Activated T-helper 1 cell treated with anti-CD3 and anti-CD28 coated beads, Interleukin-12 subunit alpha, Interleukin-12 subunit beta, Interleukin-2, Interleukin-4 antibody, amounts not matched to agents 30 ng/mL and 10 ng/mL and 1 ng/mL, durations not matched to agents 14 hours and 24 hours and 36 hours (primary cell): Measurements from ENCODE around the gene CCDC69. TPM values are rescaled to one million over a fixed set of nuclear protein-coding genes. Genes with fewer than 3 reads are reported as not detected.

Experiments used
- DNase-seq: peaks from one replicate; pipeline ENCODE4 v3.0.0; 2021; ENCODE audit warnings: low spot score
- H3K27ac Mint-ChIP-seq: one replicate; pipeline ENCODE4 v1.8.0; 2021; ENCODE audit warnings: mild to moderate bottlenecking, mixed read lengths
- H3K27me3 Mint-ChIP-seq: one replicate; pipeline ENCODE4 v1.8.0; 2022; ENCODE audit warnings: mild to moderate bottlenecking, moderate library complexity, mixed read lengths; ENCODE audit not compliant: insufficient read depth
- H3K36me3 Mint-ChIP-seq: one replicate; pipeline ENCODE4 v1.8.0; 2021; ENCODE audit warnings: low read depth, mixed read lengths
- H3K4me1 Mint-ChIP-seq: one replicate; pipeline ENCODE4 v1.8.0; 2021; ENCODE audit warnings: low read depth, mixed read lengths
- H3K4me3 Mint-ChIP-seq: one replicate; pipeline ENCODE4 v1.8.0; 2021; ENCODE audit warnings: mild to moderate bottlenecking, moderate library complexity, mixed read lengths
- H3K9me3 Mint-ChIP-seq: one replicate; pipeline ENCODE4 v1.8.0; 2021; ENCODE audit warnings: mixed read lengths
- intact Hi-C: fragments of 100-400 bp; cut with micrococcal nuclease; formaldehyde crosslinking; loops from one replicate; pipeline ENCODE4 v1.15.1; 2024
- total RNA-seq: library from RNA; stranded (reverse); gene quantifications from 2 replicates; pipeline ENCODE4 v1.2.3, GENCODE V29; 2022

Gene CCDC69
- total RNA-seq, 1 donor from 2014 or later: 25.4 TPM

GRCh38 chr5:151150471-151151262 is 73.2 kb downstream of the CCDC69 start:
- no peaks in the 10 kb centered on the region for H3K27me3 Mint-ChIP-seq
- peak overlapping the region; percentile 71 for H3K4me3 Mint-ChIP-seq
- peak; percentile 67 for DNase-seq
- no peaks in the 10 kb centered on the region for H3K9me3 Mint-ChIP-seq
- peaks cover 45% of the 10 kb centered on the region for H3K36me3 Mint-ChIP-seq
- peak overlapping the region; percentile 96 for H3K27ac Mint-ChIP-seq
- H3K4me1 Mint-ChIP-seq: peaks cover 95% of the 10 kb centered on the region
- intact Hi-C loops: loop anchor here (1.0 to 5.0 kb wide), 13 partner anchors 9 to 738 kb away; partner anchors contain the start of genes CD74 and G3BP1

DNA sequence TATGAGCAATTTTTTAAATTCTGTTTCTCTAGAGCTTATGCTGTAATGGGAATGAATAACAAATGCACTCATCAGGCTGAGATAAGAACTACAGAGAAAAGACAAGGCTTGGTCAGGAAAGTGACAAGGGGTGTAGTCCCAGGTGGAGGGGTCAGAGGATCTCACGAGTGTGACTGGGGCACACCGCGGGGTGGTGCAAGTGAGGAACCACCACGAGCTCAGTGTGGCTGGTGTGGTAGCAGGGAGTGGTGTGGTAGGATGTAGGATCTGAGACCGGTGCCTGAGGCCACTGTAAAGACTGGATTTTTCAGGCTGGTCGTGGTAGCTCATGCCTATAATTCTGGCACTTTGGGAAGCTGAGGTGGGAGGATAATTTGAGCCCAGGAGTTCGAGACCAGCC is 75.3 kb downstream of the CCDC69 start:
- Mint-ChIP-seq H3K27me3 (no peaks in the 10 kb centered on the region), H3K9me3 (no peaks in the 10 kb centered on the region), H3K27ac (peak overlapping the region; percentile 96), H3K4me1 (peaks cover 92% of the 10 kb centered on the region), H3K36me3 (peaks cover 51% of the 10 kb centered on the region), H3K4me3 (peak overlapping the region; percentile 51)
- no peak for DNase-seq
- intact Hi-C loops: no loop called here

DNA sequence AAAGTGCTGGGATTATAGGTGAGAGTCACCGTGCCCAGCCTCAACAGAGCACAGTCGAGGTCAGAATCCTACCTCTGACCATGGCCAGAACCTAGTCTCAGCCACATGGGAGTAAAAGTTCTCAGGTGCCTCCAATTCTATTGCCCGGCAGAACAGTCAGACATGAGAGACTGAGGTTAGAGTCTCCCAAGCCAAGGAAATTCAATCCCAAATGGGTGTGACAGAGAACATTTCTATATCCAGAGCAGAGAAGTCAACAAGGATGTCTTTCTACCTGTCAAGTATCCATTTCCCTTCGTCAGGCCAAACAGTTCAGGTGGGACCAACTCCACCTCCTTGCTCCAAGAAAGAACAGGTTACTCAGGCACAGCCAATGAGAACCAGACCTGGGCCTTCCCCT is 76.9 kb downstream of the CCDC69 start:
- H3K36me3 Mint-ChIP-seq: peaks cover 52% of the 10 kb centered on the region
- no peaks in the 10 kb centered on the region for H3K27me3 Mint-ChIP-seq
- H3K27ac Mint-ChIP-seq: peak overlapping the region; percentile 54
- H3K4me1 Mint-ChIP-seq: peaks cover 92% of the 10 kb centered on the region
- no peak overlapping the region for H3K4me3 Mint-ChIP-seq
- no peak for DNase-seq
- intact Hi-C loops: no loop called here
- no peaks in the 10 kb centered on the region for H3K9me3 Mint-ChIP-seq

DNA sequence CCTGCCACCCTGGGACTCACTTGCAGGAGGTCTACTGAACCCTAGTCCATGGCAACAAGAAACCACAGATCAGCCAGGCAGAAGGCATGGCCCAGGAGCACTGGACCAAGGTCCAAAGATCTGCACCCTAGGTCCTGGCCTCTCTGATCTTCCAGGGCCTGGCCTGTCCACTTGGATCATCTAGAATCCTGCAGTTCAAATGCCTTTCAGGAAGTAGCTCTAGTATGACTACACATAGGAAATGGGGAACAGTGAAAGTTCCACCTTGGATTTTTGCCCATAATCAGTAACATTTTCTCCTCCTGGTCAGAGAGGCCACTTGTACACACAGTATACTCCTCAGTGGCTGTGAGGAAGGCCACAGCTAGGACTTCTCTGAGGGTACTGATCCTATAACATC is 77.8 kb downstream of the CCDC69 start:
- H3K9me3 Mint-ChIP-seq: no peaks in the 10 kb centered on the region
- peaks cover 58% of the 10 kb centered on the region for H3K36me3 Mint-ChIP-seq
- H3K4me1 Mint-ChIP-seq: peaks cover 92% of the 10 kb centered on the region
- peak overlapping the region; percentile 55 for H3K27ac Mint-ChIP-seq
- no peak for DNase-seq
- H3K27me3 Mint-ChIP-seq: no peaks in the 10 kb centered on the region
- intact Hi-C loops: no loop called here
- H3K4me3 Mint-ChIP-seq: no peak overlapping the region

DNA sequence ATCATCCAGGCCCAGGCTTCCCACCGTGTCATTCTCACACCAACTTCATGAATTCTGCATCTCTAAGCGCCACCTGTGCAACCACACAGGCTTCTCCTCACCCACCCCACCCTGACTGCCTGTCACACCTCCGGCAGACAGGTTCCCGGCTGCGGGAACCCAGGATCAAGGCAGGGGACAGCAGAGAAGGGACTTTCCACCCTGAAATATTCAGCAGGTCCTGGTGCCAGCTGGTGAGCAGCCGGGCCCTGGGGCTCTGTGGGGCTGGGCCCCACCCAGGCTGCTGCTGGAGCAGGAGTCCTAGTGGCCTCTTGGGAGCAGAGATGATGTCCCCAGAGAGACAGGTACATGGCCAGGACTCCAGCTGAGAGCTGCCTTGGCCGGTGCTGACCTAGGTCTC is 79.0 kb downstream of the CCDC69 start:
- DNase-seq: no peak
- Mint-ChIP-seq H3K4me1 (peaks cover 87% of the 10 kb centered on the region), H3K9me3 (no peaks in the 10 kb centered on the region), H3K4me3 (no peak overlapping the region), H3K27me3 (no peaks in the 10 kb centered on the region), H3K27ac (no peak overlapping the region), H3K36me3 (peaks cover 63% of the 10 kb centered on the region)
- intact Hi-C loops: no loop called here

GRCh38 chr5:151144275-151144674 is 79.6 kb downstream of the CCDC69 start:
- H3K9me3 Mint-ChIP-seq: no peaks in the 10 kb centered on the region
- H3K4me3 Mint-ChIP-seq: no peak overlapping the region
- DNase-seq: no peak
- peak overlapping the region; percentile 53 for H3K27ac Mint-ChIP-seq
- H3K27me3 Mint-ChIP-seq: no peaks in the 10 kb centered on the region
- intact Hi-C loops: no loop called here
- H3K36me3 Mint-ChIP-seq: peaks cover 63% of the 10 kb centered on the region
- H3K4me1 Mint-ChIP-seq: peaks cover 87% of the 10 kb centered on the region

DNA sequence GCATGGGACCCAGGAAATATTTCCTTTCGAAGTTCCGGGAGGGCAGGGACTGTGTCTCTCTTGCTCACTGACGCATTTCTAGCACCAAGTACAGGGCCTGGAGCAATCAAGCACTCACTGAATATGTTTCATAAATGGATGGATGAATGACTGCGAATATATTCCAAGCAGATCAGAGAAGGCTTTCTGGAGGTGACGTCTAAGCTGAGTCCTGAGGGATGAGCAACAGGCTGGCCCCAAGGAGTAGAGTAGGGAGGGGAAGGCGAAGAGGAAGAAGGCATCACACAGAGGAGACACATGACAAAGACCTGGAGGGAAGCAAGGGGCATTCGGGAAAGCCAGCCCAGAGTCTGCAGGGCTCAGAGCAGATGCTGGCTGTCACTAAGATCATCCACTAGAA is 80.2 kb downstream of the CCDC69 start:
- peaks cover 66% of the 10 kb centered on the region for H3K36me3 Mint-ChIP-seq
- intact Hi-C loops: no loop called here
- no peak overlapping the region for H3K4me3 Mint-ChIP-seq

GRCh38 chr5:151142933-151143332 is 81.0 kb downstream of the CCDC69 start:
- intact Hi-C loops: no loop called here
- H3K27ac Mint-ChIP-seq: peak overlapping the region; percentile 75
- H3K27me3 Mint-ChIP-seq: no peaks in the 10 kb centered on the region
- H3K4me3 Mint-ChIP-seq: no peak overlapping the region
- no peak for DNase-seq
- peaks cover 66% of the 10 kb centered on the region for H3K36me3 Mint-ChIP-seq
- H3K4me1 Mint-ChIP-seq: peaks cover 87% of the 10 kb centered on the region
- H3K9me3 Mint-ChIP-seq: no peaks in the 10 kb centered on the region

More for the DNA sequence above, 80.2 kb downstream of the CCDC69 start:
- no peaks in the 10 kb centered on the region for H3K27me3 Mint-ChIP-seq
- peak overlapping the region; percentile 75 for H3K27ac Mint-ChIP-seq
- no peaks in the 10 kb centered on the region for H3K9me3 Mint-ChIP-seq
- peaks cover 87% of the 10 kb centered on the region for H3K4me1 Mint-ChIP-seq
- DNase-seq: no peak

- Mint-ChIP-seq H3K36me3 (peaks cover 67% of the 10 kb centered on the region), H3K27ac (peak overlapping the region; percentile 73), H3K9me3 (no peaks in the 10 kb centered on the region), H3K4me1 (peaks cover 88% of the 10 kb centered on the region), H3K27me3 (no peaks in the 10 kb centered on the region), H3K4me3 (peak overlapping the region; percentile 80)
- intact Hi-C loops: loop anchor here (1.0 to 2.0 kb wide), 4 partner anchors 9 to 24 kb away; partner anchors contain the start of gene ANXA6
- peak; percentile 64 for DNase-seq
Measured at GRCh38 chr5:151141535-151141934, 82.4 kb downstream of the CCDC69 start.

DNA sequence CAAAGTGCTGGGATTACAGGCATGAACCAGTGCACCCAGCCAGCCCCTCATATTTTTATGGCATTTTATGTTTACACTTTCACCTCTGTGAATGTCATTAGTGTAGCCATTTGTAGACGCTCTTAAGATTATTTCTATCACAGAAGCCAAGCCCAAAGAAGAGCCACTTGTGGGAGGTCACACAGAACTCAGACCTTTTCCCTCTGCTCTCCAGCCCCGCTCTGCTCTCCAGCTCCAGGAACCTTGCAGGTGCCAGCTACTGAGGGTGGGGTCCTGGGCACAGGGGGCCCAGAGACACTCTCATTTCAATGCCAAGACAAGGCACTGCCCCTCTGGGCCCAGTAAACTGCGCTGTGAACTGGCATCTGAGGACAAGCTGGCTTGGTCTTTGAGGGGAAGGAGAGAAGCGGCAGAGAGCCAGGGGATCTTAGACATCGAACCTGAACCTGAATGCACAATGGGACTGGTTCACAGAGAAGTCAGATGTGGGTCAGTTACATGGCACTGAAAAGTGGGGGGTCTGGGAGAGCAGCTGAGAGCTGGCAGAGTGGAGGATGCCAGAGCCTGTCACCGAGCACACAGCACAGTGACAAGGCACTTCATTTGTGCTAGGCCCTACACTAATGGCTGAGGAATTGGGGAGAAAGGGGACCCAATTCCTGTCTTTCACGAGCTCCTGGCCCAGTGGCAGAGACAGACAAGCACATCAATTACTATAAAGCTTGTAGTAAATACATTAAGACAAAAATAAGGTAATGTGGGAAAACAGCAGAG is 83.0 kb downstream of the CCDC69 start:
- Mint-ChIP-seq H3K27ac (peak overlapping the region; percentile 73), H3K9me3 (no peaks in the 10 kb centered on the region), H3K27me3 (no peaks in the 10 kb centered on the region), H3K36me3 (peaks cover 67% of the 10 kb centered on the region), H3K4me1 (peaks cover 86% of the 10 kb centered on the region), H3K4me3 (peak overlapping the region; percentile 80)
- no peak for DNase-seq
- intact Hi-C loops: loop anchor here (1.0 to 2.0 kb wide), 4 partner anchors 9 to 24 kb away; partner anchors contain the start of gene ANXA6

- Mint-ChIP-seq H3K36me3 (peaks cover 66% of the 10 kb centered on the region), H3K4me1 (peaks cover 76% of the 10 kb centered on the region), H3K27me3 (no peaks in the 10 kb centered on the region), H3K4me3 (peak overlapping the region; percentile 56), H3K27ac (peak overlapping the region; percentile 59), H3K9me3 (no peaks in the 10 kb centered on the region)
- no peak for DNase-seq
- intact Hi-C loops: loop anchor here (2.0 kb wide), 1 partner anchor 17 kb away; the partner anchor contains the start of gene ANXA6
Measured at GRCh38 chr5:151139646-151140045, 84.2 kb downstream of the CCDC69 start.

GRCh38 chr5:151139015-151139414 is 84.9 kb downstream of the CCDC69 start:
- no peaks in the 10 kb centered on the region for H3K27me3 Mint-ChIP-seq
- peak overlapping the region; percentile 56 for H3K4me3 Mint-ChIP-seq

DNA sequence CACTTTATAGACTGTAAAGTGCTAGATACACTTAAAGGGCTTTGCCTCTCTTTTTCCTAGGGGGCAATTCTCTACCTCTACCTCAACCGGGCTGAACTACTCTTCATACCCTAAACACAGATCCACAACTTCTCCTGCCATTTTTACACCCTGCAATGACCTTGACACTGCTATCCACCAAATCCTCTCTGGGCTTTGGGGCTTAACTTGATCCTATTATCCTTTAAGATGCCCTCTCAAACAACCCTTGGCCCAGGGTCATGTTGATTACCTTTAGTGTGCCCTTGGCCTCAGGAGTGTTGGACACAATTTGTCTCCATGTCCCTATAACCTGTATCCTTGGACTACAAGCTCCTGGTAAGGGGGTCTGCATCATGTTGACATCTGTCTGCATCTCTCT is 85.8 kb downstream of the CCDC69 start:
- H3K36me3 Mint-ChIP-seq: peaks cover 63% of the 10 kb centered on the region
- peaks cover 67% of the 10 kb centered on the region for H3K4me1 Mint-ChIP-seq
- no peak for DNase-seq
- no peaks in the 10 kb centered on the region for H3K9me3 Mint-ChIP-seq
- peak overlapping the region; percentile 59 for H3K27ac Mint-ChIP-seq
- H3K4me3 Mint-ChIP-seq: no peak overlapping the region
- H3K27me3 Mint-ChIP-seq: no peaks in the 10 kb centered on the region
- intact Hi-C loops: no loop called here

More at GRCh38 chr5:151139015-151139414, 84.9 kb downstream of the CCDC69 start:
- intact Hi-C loops: no loop called here
- no peak for DNase-seq
- Mint-ChIP-seq H3K27ac (peak overlapping the region; percentile 59), H3K4me1 (peaks cover 70% of the 10 kb centered on the region), H3K9me3 (no peaks in the 10 kb centered on the region), H3K36me3 (peaks cover 62% of the 10 kb centered on the region)
